Panc1 (cell line): Measurements from ENCODE around the gene NOTO. TPM values are rescaled to one million over a fixed set of nuclear protein-coding genes. Genes with fewer than 3 reads are reported as not detected.

Experiments used
- ATAC-seq: fragments of 200-7000 bp; cut with Tn5 transposase; 2 replicates; pipeline ENCODE4 v1.9.1; 2020; ENCODE audit warnings: mild to moderate bottlenecking, moderate library complexity
- BruUV-seq: library from RNA; stranded (reverse); fragments of 400-500 nt; replicated peaks from 2 replicates; lab custom pipeline; 2021; lab: Mats Ljungman, UMichigan
- CTCF ChIA-PET: fragments of 300-600 bp; sonication (Branson Sonifier 250); formaldehyde crosslinking; loops from one replicate; lab custom pipeline; 2022; ENCODE audit warnings: antibody characterized with exemption; lab: Charles Lee
- POLR2A ChIA-PET: fragments of 300-600 bp; sonication (Branson Sonifier 250); formaldehyde crosslinking; loops from one replicate; lab custom pipeline; 2022; ENCODE audit warnings: antibody characterized with exemption; lab: Charles Lee
- DNase-seq: peaks from one replicate; pipeline ENCODE4 v3.0.0-alpha.2; 2010; ENCODE audit warnings: low read depth, low spot score
- H3K27ac ChIP-seq: 2 replicates; pipeline ENCODE4 v1.5.1; 2011; ENCODE audit warnings: mild to moderate bottlenecking, low read length, inconsistent platforms
- H3K27me3 ChIP-seq: fragments of 200-500 bp; sonication (Bioruptor generic); 2 replicates; pipeline ENCODE4 v1.6.0; 2014; ENCODE audit warnings: low read length, inconsistent platforms; ENCODE audit not compliant: control insufficient read depth, insufficient read depth
- H3K36me3 ChIP-seq: fragments of 200-500 bp; sonication (Bioruptor generic); 2 replicates; pipeline ENCODE4 v1.5.1; 2014; ENCODE audit warnings: inconsistent platforms, mild to moderate bottlenecking, low read length, moderate library complexity; ENCODE audit not compliant: control insufficient read depth, insufficient read depth
- H3K4me1 ChIP-seq: 2 replicates; pipeline ENCODE4 v1.5.1; 2011; ENCODE audit warnings: inconsistent platforms, mild to moderate bottlenecking, low read length, moderate library complexity; ENCODE audit not compliant: control insufficient read depth, insufficient read depth
- H3K4me3 ChIP-seq, 2 experiments: 2 replicates each; pipeline ENCODE4 v1.5.1; 2011 to 2012; ENCODE audit warnings: low read depth in 2 of 2, low read length in 2 of 2, mild to moderate bottlenecking in 2 of 2, inconsistent platforms in 1 of 2, moderate library complexity in 1 of 2
- H3K9me3 ChIP-seq: fragments of 200-500 bp; sonication (Bioruptor generic); 2 replicates; pipeline ENCODE4 v1.5.1; 2014; ENCODE audit warnings: low read depth, mild to moderate bottlenecking, inconsistent platforms, low read length, moderate library complexity; ENCODE audit not compliant: control insufficient read depth, insufficient read depth
- POLR2AphosphoS5 ChIP-seq: IDR thresholded peaks from 2 replicates; pipeline ENCODE4 v1.6.1; 2012; ENCODE audit warnings: mild to moderate bottlenecking, low read depth, low read length, moderate library complexity
- SIN3A ChIP-seq: IDR thresholded peaks from 2 replicates; pipeline ENCODE4 v1.6.1; 2012; ENCODE audit warnings: low read depth, mild to moderate bottlenecking, low read length, moderate library complexity, borderline replicate concordance; ENCODE audit not compliant: insufficient read depth
- TCF7L2 ChIP-seq: IDR thresholded peaks from 2 replicates; pipeline ENCODE4 v1.6.1; 2011; ENCODE audit warnings: mild to moderate bottlenecking, low read depth, low read length, inconsistent platforms
- in situ Hi-C: cut with HindIII; loops from 2 replicates; pipeline ENCODE4 v1.10.0; 2016; ENCODE audit warnings: low sequenced_read_pairs, low pct_unique_long_range_greater_than_20kb
- intact Hi-C: fragments of 100-400 bp; cut with micrococcal nuclease; formaldehyde crosslinking; loops from one replicate; pipeline ENCODE4 v1.10.0; 2022; ENCODE audit not compliant: unreplicated experiment
- total RNA-seq: library from RNA; stranded (reverse); gene quantifications from one replicate; pipeline ENCODE4 v1.2.1, GENCODE V29; 2021; ENCODE audit not compliant: unreplicated experiment
- TF ChIP-seq, protein P1 (sequence below), 2 experiments: IDR thresholded peaks; 2 replicates each; pipeline ENCODE4 v1.6.1; 2011 to 2012; ENCODE audit warnings: low read depth in 2 of 2, control low read depth in 1 of 2, low read length in 1 of 2, mild to moderate bottlenecking in 1 of 2, moderate library complexity in 1 of 2; ENCODE audit not compliant: insufficient read depth in 1 of 2
- TF ChIP-seq, protein P2 (sequence below): fragments of 450-650 bp; IDR thresholded peaks from 2 replicates; pipeline ENCODE4 v1.5.1; 2017; ENCODE audit warnings: mild to moderate bottlenecking

Gene NOTO
- total RNA-seq, 1 experiment from 2014 or later, result 0.08 TPM

DNA sequence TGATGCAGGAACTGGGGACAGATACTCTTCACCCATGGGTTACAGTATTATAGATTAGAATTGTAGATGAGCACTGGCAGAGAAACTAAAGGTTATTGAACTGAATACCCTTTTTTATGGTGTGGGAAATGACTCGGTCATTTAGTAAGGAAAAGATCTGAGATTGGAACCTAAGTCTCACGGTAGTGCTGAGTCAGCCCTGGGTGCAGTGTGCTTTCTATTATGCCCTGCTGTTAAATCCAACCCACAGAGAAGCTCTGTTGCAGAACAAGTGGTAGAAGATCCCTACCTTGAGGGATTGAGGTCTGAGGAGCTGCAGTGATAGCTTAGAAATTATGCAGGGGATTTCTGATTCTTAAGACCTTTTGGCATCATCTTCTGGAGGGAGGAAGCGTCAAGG is 44.5 kb downstream of the NOTO start:
- Histone ChIP-seq H3K27ac (no peak overlapping the region), H3K27me3 (no peaks in the 10 kb centered on the region), H3K9me3 (no peaks in the 10 kb centered on the region), H3K36me3 (peaks cover 48% of the 10 kb centered on the region), H3K4me3 (no peak overlapping the region), H3K4me1 (peaks cover 10% of the 10 kb centered on the region)
- ChIA-PET POLR2A (no interaction called here), CTCF (no interaction called here)
- ATAC-seq, result no peak
- no peak for DNase-seq
- BruUV-seq, result no TSS peak
- TF ChIP-seq SIN3A (no peak), TCF7L2 (no peak), POLR2AphosphoS5 (no peak)
- TF ChIP-seq, protein P1, sequence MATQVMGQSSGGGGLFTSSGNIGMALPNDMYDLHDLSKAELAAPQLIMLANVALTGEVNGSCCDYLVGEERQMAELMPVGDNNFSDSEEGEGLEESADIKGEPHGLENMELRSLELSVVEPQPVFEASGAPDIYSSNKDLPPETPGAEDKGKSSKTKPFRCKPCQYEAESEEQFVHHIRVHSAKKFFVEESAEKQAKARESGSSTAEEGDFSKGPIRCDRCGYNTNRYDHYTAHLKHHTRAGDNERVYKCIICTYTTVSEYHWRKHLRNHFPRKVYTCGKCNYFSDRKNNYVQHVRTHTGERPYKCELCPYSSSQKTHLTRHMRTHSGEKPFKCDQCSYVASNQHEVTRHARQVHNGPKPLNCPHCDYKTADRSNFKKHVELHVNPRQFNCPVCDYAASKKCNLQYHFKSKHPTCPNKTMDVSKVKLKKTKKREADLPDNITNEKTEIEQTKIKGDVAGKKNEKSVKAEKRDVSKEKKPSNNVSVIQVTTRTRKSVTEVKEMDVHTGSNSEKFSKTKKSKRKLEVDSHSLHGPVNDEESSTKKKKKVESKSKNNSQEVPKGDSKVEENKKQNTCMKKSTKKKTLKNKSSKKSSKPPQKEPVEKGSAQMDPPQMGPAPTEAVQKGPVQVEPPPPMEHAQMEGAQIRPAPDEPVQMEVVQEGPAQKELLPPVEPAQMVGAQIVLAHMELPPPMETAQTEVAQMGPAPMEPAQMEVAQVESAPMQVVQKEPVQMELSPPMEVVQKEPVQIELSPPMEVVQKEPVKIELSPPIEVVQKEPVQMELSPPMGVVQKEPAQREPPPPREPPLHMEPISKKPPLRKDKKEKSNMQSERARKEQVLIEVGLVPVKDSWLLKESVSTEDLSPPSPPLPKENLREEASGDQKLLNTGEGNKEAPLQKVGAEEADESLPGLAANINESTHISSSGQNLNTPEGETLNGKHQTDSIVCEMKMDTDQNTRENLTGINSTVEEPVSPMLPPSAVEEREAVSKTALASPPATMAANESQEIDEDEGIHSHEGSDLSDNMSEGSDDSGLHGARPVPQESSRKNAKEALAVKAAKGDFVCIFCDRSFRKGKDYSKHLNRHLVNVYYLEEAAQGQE (IDR thresholded peaks at IDR 0.05; ENCODE audit: insufficient read depth in 1 of 2, low read depth in 2 of 2, low read length in 1 of 2), result no peak
- TF ChIP-seq, protein P2, sequence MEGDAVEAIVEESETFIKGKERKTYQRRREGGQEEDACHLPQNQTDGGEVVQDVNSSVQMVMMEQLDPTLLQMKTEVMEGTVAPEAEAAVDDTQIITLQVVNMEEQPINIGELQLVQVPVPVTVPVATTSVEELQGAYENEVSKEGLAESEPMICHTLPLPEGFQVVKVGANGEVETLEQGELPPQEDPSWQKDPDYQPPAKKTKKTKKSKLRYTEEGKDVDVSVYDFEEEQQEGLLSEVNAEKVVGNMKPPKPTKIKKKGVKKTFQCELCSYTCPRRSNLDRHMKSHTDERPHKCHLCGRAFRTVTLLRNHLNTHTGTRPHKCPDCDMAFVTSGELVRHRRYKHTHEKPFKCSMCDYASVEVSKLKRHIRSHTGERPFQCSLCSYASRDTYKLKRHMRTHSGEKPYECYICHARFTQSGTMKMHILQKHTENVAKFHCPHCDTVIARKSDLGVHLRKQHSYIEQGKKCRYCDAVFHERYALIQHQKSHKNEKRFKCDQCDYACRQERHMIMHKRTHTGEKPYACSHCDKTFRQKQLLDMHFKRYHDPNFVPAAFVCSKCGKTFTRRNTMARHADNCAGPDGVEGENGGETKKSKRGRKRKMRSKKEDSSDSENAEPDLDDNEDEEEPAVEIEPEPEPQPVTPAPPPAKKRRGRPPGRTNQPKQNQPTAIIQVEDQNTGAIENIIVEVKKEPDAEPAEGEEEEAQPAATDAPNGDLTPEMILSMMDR, result no peak
- in situ Hi-C loops, result no loop called here
- intact Hi-C loops, result no loop called here

DNA sequence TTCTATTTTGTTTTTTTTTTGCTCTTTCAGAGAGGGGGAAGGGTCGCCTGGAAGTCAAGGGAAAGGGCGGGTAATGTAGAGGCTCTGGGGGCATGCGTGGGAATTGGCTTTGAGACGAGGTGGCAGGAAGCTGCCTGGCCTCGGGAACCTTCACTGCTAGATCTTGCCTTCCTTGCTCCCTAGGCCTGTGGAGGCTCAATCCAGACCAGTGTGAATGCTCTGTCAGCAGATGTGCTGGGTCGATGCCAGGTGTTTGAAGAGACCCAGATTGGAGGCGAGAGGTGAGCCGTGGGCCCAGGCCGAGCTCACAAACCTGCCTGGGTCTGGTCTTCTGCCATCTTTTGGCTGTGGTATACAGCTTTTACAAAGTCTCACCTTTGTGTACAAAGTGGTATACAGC is 47.3 kb downstream of the NOTO start:
- Histone ChIP-seq H3K9me3 (no peaks in the 10 kb centered on the region), H3K36me3 (peaks cover 44% of the 10 kb centered on the region), H3K4me1 (no peaks in the 10 kb centered on the region), H3K27me3 (no peaks in the 10 kb centered on the region), H3K27ac (no peak overlapping the region), H3K4me3 (no peak overlapping the region)
- no TSS peak for BruUV-seq
- ChIA-PET CTCF (no interaction called here), POLR2A (no interaction called here)
- intact Hi-C loops, result no loop called here
- ATAC-seq (no peak), DNase-seq (no peak)
- in situ Hi-C loops, result no loop called here
- TF ChIP-seq TCF7L2 (no peak), POLR2AphosphoS5 (no peak), SIN3A (no peak)
- TF ChIP-seq, protein P2, result no peak
- TF ChIP-seq, protein P1 (IDR thresholded peaks at IDR 0.05; ENCODE audit: insufficient read depth in 1 of 2, low read depth in 2 of 2, low read length in 1 of 2), result no peak
